ENCODE measurements around the gene DUSP16.
"Not testable (repeated sequence)": the region's sequence is repeated elsewhere in the genome, so short reads cannot be mapped to it uniquely, and the experiment has no call there.

Gene DUSP16

GRCh38 chr12:12519354-12519998 is 43.2 kb downstream of the DUSP16 start:
- no peak for DNase-seq

GRCh38 chr12:12518919-12519318 is 43.7 kb downstream of the DUSP16 start:
- no peak for DNase-seq

- no peak for DNase-seq
Observed at GRCh38 chr12:12518464-12518845, 44.2 kb downstream of the DUSP16 start.

- no peak for DNase-seq
Observed at GRCh38 chr12:12513416-12514006, 49.2 kb downstream of the DUSP16 start.

GRCh38 chr12:12511895-12512711 is 50.6 kb downstream of the DUSP16 start:
- DNase-seq, result no peak

GRCh38 chr12:12511021-12511783 is 51.5 kb downstream of the DUSP16 start:
- no peak for DNase-seq

- DNase-seq, result no peak
Observed at GRCh38 chr12:12510551-12510950, 52.1 kb downstream of the DUSP16 start.

- DNase-seq, result no peak
Observed at GRCh38 chr12:12510141-12510540, 52.5 kb downstream of the DUSP16 start.

- DNase-seq, result peak; percentile 42 to 87
Observed at GRCh38 chr12:12508612-12509011, 54.1 kb downstream of the DUSP16 start.

GRCh38 chr12:12507121-12507520 is 55.5 kb downstream of the DUSP16 start:
- no peak for DNase-seq

GRCh38 chr12:12506496-12506890 is 56.2 kb downstream of the DUSP16 start:
- no peak for DNase-seq

- no peak for DNase-seq
Observed at GRCh38 chr12:12505544-12506495, 56.8 kb downstream of the DUSP16 start.

- no peak for DNase-seq
Observed at GRCh38 chr12:12503384-12504078, 59.1 kb downstream of the DUSP16 start.

GRCh38 chr12:12502815-12503151 is 59.9 kb downstream of the DUSP16 start:
- DNase-seq, result no peak

GRCh38 chr12:12502130-12502814 is 60.4 kb downstream of the DUSP16 start:
- DNase-seq, result not testable (repeated sequence)

- no peak for DNase-seq
Observed at GRCh38 chr12:12501121-12501520, 61.5 kb downstream of the DUSP16 start.

- DNase-seq, result no peak
Observed at GRCh38 chr12:12499909-12500604, 62.6 kb downstream of the DUSP16 start.

GRCh38 chr12:12498210-12498609 is 64.5 kb downstream of the DUSP16 start:
- no peak for DNase-seq

GRCh38 chr12:12495536-12495935 is 67.1 kb downstream of the DUSP16 start:
- no peak for DNase-seq

- no peak for DNase-seq
Observed at GRCh38 chr12:12492547-12492946, 70.1 kb downstream of the DUSP16 start.

Measured in inflammatory macrophage (primary cell).